Chondrocyte (in vitro differentiated cells): ENCODE results near the gene TDP2. TPM values are rescaled to one million over a fixed set of nuclear protein-coding genes. Genes with fewer than 3 reads are reported as not detected.
A peak's percentile ranks its signal among the peaks of the same experiment; 100 is the strongest.
"Not testable (repeated sequence)": the region's sequence is repeated elsewhere in the genome, so short reads cannot be mapped to it uniquely, and the experiment has no call there.

ENCODE experiments used
- DNase-seq: peaks from one replicate; pipeline ENCODE4 v3.0.0; 2021; ENCODE audit warnings: mixed read lengths, low spot score
- H3K27ac Mint-ChIP-seq: one replicate; pipeline ENCODE4 v1.8.0; 2021; ENCODE audit warnings: mild to moderate bottlenecking, moderate library complexity, mixed read lengths; ENCODE audit not compliant: unreplicated experiment
- H3K27me3 Mint-ChIP-seq: 2 replicates; pipeline ENCODE4 v1.8.0; 2021; ENCODE audit warnings: low read depth, mixed read lengths
- H3K36me3 Mint-ChIP-seq: 2 replicates; pipeline ENCODE4 v1.8.0; 2021; ENCODE audit warnings: low read depth, mixed read lengths
- H3K4me1 Mint-ChIP-seq: 2 replicates; pipeline ENCODE4 v1.8.0; 2021; ENCODE audit warnings: low read depth, mild to moderate bottlenecking, mixed read lengths
- H3K4me3 Mint-ChIP-seq: one replicate; pipeline ENCODE4 v1.8.0; 2021; ENCODE audit warnings: mild to moderate bottlenecking, moderate library complexity, mixed read lengths; ENCODE audit not compliant: unreplicated experiment
- H3K9me3 Mint-ChIP-seq: 2 replicates; pipeline ENCODE4 v1.8.0; 2021; ENCODE audit warnings: low read depth, mixed read lengths
- total RNA-seq: library from RNA; stranded (reverse); gene quantifications from 3 replicates; pipeline ENCODE4 v1.2.1, GENCODE V29; 2021
- TF ChIP-seq, protein P1 (sequence below): fragments of 200-600 bp; sonication (generic); IDR thresholded peaks from 2 replicates; pipeline ENCODE4 v1.5.0; 2021; ENCODE audit warnings: antibody characterized with exemption, mild to moderate bottlenecking, moderate library complexity

Gene TDP2
- total RNA-seq, 1 donor from 2014 or later: 23.4 TPM

DNA sequence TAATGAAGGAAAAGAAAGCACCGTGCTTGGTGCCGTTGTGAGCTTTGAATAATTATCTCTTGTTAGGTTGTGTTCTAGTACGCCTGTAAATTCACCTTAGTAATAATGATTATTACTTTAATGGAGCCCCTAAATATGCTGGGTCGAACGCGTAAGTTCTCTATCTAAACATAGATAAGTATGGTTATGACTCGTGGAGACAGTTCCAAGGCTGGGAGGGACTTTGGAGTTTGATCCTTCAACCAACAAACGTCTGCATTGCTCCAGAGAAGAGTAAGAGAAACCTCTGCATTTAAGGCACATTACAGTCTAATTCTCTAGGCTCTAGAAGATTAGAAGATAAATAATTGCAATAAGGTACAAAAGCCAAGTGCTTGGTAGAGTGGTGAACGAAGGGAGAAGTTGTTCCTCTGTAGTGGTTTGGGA is 692 bp upstream of the TDP2 start:
- H3K27ac Mint-ChIP-seq: peak overlapping the region; percentile 96
- H3K27me3 Mint-ChIP-seq: no peaks in the 10 kb centered on the region
- no peak for DNase-seq
- peaks cover 10% of the 10 kb centered on the region for H3K9me3 Mint-ChIP-seq
- H3K36me3 Mint-ChIP-seq: peaks cover 10% of the 10 kb centered on the region
- peaks cover 32% of the 10 kb centered on the region for H3K4me1 Mint-ChIP-seq
- TF ChIP-seq, protein P1, sequence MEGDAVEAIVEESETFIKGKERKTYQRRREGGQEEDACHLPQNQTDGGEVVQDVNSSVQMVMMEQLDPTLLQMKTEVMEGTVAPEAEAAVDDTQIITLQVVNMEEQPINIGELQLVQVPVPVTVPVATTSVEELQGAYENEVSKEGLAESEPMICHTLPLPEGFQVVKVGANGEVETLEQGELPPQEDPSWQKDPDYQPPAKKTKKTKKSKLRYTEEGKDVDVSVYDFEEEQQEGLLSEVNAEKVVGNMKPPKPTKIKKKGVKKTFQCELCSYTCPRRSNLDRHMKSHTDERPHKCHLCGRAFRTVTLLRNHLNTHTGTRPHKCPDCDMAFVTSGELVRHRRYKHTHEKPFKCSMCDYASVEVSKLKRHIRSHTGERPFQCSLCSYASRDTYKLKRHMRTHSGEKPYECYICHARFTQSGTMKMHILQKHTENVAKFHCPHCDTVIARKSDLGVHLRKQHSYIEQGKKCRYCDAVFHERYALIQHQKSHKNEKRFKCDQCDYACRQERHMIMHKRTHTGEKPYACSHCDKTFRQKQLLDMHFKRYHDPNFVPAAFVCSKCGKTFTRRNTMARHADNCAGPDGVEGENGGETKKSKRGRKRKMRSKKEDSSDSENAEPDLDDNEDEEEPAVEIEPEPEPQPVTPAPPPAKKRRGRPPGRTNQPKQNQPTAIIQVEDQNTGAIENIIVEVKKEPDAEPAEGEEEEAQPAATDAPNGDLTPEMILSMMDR: no peak
- H3K4me3 Mint-ChIP-seq: peak overlapping the region; percentile 94

DNA sequence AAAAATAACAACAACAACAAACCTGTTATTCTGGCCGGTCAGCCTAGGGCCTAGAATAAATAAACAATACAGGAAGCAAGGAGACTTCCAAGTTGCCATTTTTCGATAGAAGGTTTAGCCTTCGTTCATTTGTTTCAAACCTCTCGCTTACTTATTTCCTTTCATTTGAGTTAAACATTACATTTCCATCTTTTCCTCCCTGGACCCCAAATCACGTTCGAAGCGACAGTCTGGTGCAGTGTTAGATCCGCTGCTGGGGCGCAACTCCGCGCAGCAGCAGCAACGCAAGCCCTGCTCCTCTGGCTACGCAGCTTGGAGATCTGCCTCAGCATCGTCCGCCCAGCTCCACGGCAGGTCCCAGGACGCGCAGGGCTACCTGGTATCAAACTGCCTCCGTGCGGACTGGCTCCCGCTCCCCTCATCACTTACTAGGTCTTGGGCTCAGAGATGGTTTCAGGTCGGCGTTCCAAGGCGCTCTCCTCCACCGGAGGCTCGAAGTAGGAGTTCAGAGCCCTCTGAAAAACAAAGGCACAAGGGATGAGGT is 530 bp downstream of the TDP2 start:
- no peaks in the 10 kb centered on the region for H3K27me3 Mint-ChIP-seq
- H3K9me3 Mint-ChIP-seq: peaks cover 10% of the 10 kb centered on the region
- peaks cover 11% of the 10 kb centered on the region for H3K36me3 Mint-ChIP-seq
- peak overlapping the region; percentile 96 for H3K27ac Mint-ChIP-seq
- no peak for DNase-seq
- TF ChIP-seq, protein P1: no peak
- peak overlapping the region; percentile 94 for H3K4me3 Mint-ChIP-seq
- peaks cover 32% of the 10 kb centered on the region for H3K4me1 Mint-ChIP-seq

DNA sequence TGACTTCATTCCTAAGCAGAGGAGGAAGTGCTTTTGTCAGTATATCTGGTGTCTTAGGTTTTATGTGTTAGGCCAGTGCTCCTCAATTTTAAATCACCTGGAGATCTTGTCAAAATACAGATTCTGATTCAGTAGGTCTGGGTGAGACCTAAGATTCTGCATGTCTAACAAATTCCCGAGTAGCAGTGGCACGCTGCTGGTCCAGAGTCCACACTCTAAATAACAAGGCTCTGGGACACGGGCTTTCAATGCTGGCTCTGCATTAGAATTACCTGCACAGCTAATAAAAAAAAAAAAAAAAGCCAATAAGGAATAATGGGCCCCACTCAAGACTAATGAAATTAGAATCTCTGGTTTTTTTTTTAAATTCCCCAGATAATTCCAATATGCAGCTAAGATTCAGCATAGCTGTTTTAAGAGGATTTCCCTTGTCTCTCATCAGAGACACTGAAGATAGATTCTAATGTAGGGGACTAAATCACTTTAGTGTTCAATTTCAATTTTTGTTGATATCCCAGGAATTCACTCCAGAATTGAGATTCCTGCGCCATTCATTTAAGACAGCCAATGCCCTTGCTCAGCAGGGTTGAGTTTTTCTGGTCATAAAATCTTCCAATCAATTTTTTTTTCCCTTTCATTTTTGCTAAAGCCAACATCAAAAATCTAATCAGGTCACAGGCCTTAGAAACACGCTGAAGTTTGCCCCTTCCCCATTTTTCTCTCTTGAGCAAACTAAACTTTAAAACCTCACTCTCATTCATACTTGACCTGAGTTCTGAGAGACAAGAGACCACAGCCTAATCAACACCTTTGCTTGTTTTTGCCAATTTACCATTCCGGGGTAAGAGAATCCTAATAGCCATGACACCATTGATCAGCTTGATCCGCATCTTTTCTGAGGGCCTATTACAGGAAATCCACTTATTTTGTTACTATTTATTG is 2.4 kb downstream of the TDP2 start:
- peaks cover 32% of the 10 kb centered on the region for H3K4me1 Mint-ChIP-seq
- H3K4me3 Mint-ChIP-seq: no peak overlapping the region
- DNase-seq: no peak
- no peaks in the 10 kb centered on the region for H3K9me3 Mint-ChIP-seq
- no peak overlapping the region for H3K27ac Mint-ChIP-seq
- H3K27me3 Mint-ChIP-seq: no peaks in the 10 kb centered on the region
- peaks cover 8% of the 10 kb centered on the region for H3K36me3 Mint-ChIP-seq
- TF ChIP-seq, protein P1: no peak

DNA sequence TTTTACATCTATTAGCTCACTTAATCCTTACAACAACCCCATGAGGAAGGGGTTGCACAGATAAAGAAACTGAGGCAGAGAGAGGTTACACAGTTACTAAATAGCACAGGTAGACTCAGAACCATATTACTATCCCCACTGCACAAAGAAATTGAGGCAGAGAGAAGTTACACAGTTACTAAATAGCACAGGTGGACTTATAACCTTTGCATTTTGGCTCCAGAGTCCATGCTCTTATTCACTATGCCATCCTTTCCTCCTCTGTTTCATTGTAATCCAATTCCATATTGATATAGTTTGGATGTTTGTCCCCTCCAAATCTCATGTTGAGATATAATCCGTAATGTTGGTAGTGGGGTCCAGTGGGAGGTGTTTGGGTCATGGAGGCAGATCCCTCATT is 3.5 kb downstream of the TDP2 start:
- Mint-ChIP-seq H3K4me3 (no peak overlapping the region), H3K27me3 (no peaks in the 10 kb centered on the region), H3K36me3 (peaks cover 8% of the 10 kb centered on the region), H3K27ac (no peak overlapping the region), H3K9me3 (no peaks in the 10 kb centered on the region), H3K4me1 (peaks cover 29% of the 10 kb centered on the region)
- DNase-seq: no peak
- TF ChIP-seq, protein P1: no peak

DNA sequence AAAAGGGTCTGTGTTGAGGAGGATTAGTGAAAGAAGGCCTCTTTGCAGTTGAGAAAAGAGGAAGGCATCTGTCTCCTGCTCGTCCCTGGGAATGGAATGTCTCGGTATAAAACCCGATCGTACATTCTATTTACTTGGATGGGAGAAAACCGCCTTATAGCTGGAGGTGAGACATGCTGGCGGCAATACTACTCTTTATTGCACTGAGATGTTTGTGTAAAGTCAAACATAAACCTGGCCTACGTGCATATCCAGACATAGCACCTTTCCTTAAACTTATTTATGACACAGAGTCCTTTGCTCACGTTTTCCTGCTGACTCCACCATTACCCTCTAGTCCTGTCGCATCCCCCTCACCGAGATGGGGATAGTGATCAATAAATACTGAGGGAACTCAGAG is 4.5 kb downstream of the TDP2 start:
- Mint-ChIP-seq H3K27ac (no peak overlapping the region), H3K4me3 (no peak overlapping the region)

DNA sequence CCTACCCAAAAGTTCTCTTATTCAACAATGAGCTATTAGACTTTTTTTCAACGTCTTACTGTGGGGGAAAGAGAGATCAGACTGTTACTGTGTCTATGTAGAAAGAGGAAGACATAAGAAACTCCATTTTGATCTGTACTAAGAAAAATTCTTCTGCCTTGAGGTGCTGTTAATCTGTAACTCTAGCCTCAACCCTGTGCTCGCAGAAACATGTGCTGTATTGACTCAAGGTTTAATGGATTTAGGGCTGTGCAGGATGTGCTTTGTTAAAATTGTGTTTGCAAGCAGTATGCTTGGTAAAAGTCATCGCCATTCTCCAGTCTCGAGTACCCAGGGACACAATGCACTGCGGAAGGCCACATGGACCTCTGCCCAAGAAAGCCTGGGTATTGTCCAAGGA is 4.9 kb downstream of the TDP2 start:
- H3K27ac Mint-ChIP-seq, H3K4me3 Mint-ChIP-seq, H3K36me3 Mint-ChIP-seq, DNase-seq, H3K27me3 Mint-ChIP-seq, H3K9me3 Mint-ChIP-seq: not testable (repeated sequence)
- H3K4me1 Mint-ChIP-seq: peaks cover 20% of the 10 kb centered on the region

More for the DNA sequence above, 4.5 kb downstream of the TDP2 start:
- no peak for DNase-seq
- Mint-ChIP-seq H3K9me3 (no peaks in the 10 kb centered on the region), H3K36me3 (peaks cover 8% of the 10 kb centered on the region), H3K27me3 (no peaks in the 10 kb centered on the region), H3K4me1 (peaks cover 23% of the 10 kb centered on the region)
- TF ChIP-seq, protein P1: no peak
